ENCODE measurements around the gene DIAPH2. TPM values are rescaled to one million over a fixed set of nuclear protein-coding genes. Genes with fewer than 3 reads are reported as not detected.

DIAPH2 gene
- total RNA-seq, 2 donors from 2014 or later: 21.5 to 51.8 TPM

GRCh38 chrX:96693407-96693806 lies 8.8 kb downstream of the DIAPH2 start:
- Histone ChIP-seq H3K4me3 (ENCODE audit: low read length) (no peak overlapping the region), H3K27ac (ENCODE audit: low read depth, low read length) (no peak overlapping the region), H3K27me3 (ENCODE audit: control insufficient read depth, insufficient read depth, low read length, poor library complexity, severe bottlenecking) (no peaks in the 10 kb centered on the region), H3K4me1 (ENCODE audit: control insufficient read depth, insufficient read depth, low read length) (no peaks in the 10 kb centered on the region), H3K9me3 (ENCODE audit: control insufficient read depth, low read length) (no peaks in the 10 kb centered on the region), H3K9ac (ENCODE audit: extremely low read depth, low read length, poor library complexity, severe bottlenecking) (no peak overlapping the region), H3K36me3 (ENCODE audit: control insufficient read depth, insufficient read depth, low read length) (no peaks in the 10 kb centered on the region)
- Mint-ChIP-seq H3K27ac (no peak overlapping the region), H3K27me3 (ENCODE audit: insufficient read depth) (no peaks in the 10 kb centered on the region), H3K36me3 (ENCODE audit: low read depth) (peaks cover 23% of the 10 kb centered on the region), H3K4me3 (no peak overlapping the region), H3K9me3 (no peaks in the 10 kb centered on the region), H3K4me1 (peaks cover 49% of the 10 kb centered on the region)
- WGBS, 2 experiments (ENCODE audit: insufficient coverage in 1 of 2, insufficient read length in 1 of 2): 93 to 100% methylated on average over 1 to 5 of the region's 6 CpGs
- DNase-seq: no peak
- TF ChIP-seq CTCF (conservative IDR thresholded peaks at IDR 0.05): no peak

DNA sequence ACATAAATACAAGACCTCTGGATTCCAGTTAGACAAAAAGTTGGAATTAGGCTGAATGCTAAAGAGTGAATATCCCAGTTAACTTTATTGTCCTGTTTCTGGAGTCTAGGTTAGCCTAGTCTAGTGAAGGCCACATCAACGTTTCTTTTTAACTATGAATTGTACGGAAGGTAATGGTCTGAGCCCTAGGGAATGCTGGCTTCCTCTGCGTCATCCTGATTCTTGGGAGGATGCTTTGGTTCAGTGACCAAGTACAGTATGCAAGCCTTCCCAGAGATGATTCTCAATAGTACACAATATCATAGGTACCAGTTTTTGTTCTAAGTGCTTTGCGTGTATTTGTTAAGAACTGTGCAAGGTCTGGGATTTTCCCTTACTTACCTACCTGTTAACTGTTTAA lies 11.8 kb downstream of the DIAPH2 start:
- Histone ChIP-seq H3K4me3 (ENCODE audit: low read length) (no peak overlapping the region), H3K27ac (ENCODE audit: low read depth, low read length) (no peak overlapping the region), H3K9me3 (ENCODE audit: control insufficient read depth, low read length) (no peaks in the 10 kb centered on the region), H3K4me1 (ENCODE audit: control insufficient read depth, insufficient read depth, low read length) (no peaks in the 10 kb centered on the region), H3K9ac (ENCODE audit: extremely low read depth, low read length, poor library complexity, severe bottlenecking) (no peak overlapping the region), H3K36me3 (ENCODE audit: control insufficient read depth, insufficient read depth, low read length) (no peaks in the 10 kb centered on the region), H3K27me3 (ENCODE audit: control insufficient read depth, insufficient read depth, low read length, poor library complexity, severe bottlenecking) (no peaks in the 10 kb centered on the region)
- DNase-seq: no peak
- peaks cover 36% of the 10 kb centered on the region for H3K4me1 Mint-ChIP-seq
- TF ChIP-seq CTCF (conservative IDR thresholded peaks at IDR 0.05): no peak
- peaks cover 23% of the 10 kb centered on the region for H3K36me3 Mint-ChIP-seq (ENCODE audit: low read depth)
- no peak overlapping the region for H3K4me3 Mint-ChIP-seq
- no peaks in the 10 kb centered on the region for H3K27me3 Mint-ChIP-seq (ENCODE audit: insufficient read depth)
- H3K9me3 Mint-ChIP-seq: no peaks in the 10 kb centered on the region
- 99% methylated on average over 4 of the region's 4 CpGs; no CpG with 5 or more reads in 1 of the 2 experiments for WGBS, 2 experiments (ENCODE audit: insufficient coverage in 1 of 2, insufficient read length in 1 of 2)
- no peak overlapping the region for H3K27ac Mint-ChIP-seq

- H3K36me3 Mint-ChIP-seq (ENCODE audit: low read depth): peaks cover 17% of the 10 kb centered on the region
- no peaks in the 10 kb centered on the region for H3K27me3 Mint-ChIP-seq (ENCODE audit: insufficient read depth)
- H3K27me3 ChIP-seq (ENCODE audit: control insufficient read depth, insufficient read depth, low read length, poor library complexity, severe bottlenecking): no peaks in the 10 kb centered on the region
- 80 to 94% methylated on average over 1 of the region's 1 CpG for WGBS, 2 experiments (ENCODE audit: insufficient coverage in 1 of 2, insufficient read length in 1 of 2)
- H3K27ac Mint-ChIP-seq: no peak overlapping the region
- no peak overlapping the region for H3K27ac ChIP-seq (ENCODE audit: low read depth, low read length)
- DNase-seq: no peak
- H3K4me1 Mint-ChIP-seq: peaks cover 33% of the 10 kb centered on the region
- H3K36me3 ChIP-seq (ENCODE audit: control insufficient read depth, insufficient read depth, low read length): no peaks in the 10 kb centered on the region
- H3K4me3 ChIP-seq (ENCODE audit: low read length): no peak overlapping the region
- H3K9ac ChIP-seq (ENCODE audit: extremely low read depth, low read length, poor library complexity, severe bottlenecking): no peak overlapping the region
- no peaks in the 10 kb centered on the region for H3K9me3 ChIP-seq (ENCODE audit: control insufficient read depth, low read length)
- TF ChIP-seq CTCF (conservative IDR thresholded peaks at IDR 0.05): no peak
- H3K4me3 Mint-ChIP-seq: no peak overlapping the region
- no peaks in the 10 kb centered on the region for H3K4me1 ChIP-seq (ENCODE audit: control insufficient read depth, insufficient read depth, low read length)
- H3K9me3 Mint-ChIP-seq: no peaks in the 10 kb centered on the region
Measured at GRCh38 chrX:96700625-96701024, 16.0 kb downstream of the DIAPH2 start.
